ENCODE measurements around the gene TRPV4. TPM values are rescaled to one million over a fixed set of nuclear protein-coding genes. Genes with fewer than 3 reads are reported as not detected.
A peak's percentile ranks its signal among the peaks of the same experiment; 100 is the strongest.
"Not testable (repeated sequence)": the region's sequence is repeated elsewhere in the genome, so short reads cannot be mapped to it uniquely, and the experiment has no call there.

TRPV4 gene
- total RNA-seq, 3 donors from 2014 or later = 0.43 to 0.92 (median 0.48) TPM

DNA sequence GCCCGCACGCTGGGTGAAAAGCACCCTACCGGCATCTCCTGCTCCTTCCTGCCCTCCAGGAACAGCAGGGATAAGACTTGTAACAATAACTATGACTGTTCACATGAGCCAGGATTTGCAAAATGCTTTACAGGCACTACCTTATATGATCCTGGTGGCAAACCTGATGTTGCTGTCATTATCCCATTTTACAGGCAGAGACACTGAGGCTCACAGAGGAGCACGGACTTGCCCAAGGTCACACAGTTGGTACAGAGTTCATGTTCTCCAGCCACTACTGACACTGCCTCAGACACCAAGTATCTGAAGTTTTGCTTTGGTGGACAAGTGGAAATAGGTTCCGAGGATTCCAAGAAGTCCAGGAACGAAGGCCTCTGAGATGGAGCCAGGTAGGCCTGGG lies 24.5 kb upstream of the TRPV4 start:
- intact Hi-C loops (cut with DNase I, micrococcal nuclease) = no loop called here
- TF ChIP-seq, protein P1, sequence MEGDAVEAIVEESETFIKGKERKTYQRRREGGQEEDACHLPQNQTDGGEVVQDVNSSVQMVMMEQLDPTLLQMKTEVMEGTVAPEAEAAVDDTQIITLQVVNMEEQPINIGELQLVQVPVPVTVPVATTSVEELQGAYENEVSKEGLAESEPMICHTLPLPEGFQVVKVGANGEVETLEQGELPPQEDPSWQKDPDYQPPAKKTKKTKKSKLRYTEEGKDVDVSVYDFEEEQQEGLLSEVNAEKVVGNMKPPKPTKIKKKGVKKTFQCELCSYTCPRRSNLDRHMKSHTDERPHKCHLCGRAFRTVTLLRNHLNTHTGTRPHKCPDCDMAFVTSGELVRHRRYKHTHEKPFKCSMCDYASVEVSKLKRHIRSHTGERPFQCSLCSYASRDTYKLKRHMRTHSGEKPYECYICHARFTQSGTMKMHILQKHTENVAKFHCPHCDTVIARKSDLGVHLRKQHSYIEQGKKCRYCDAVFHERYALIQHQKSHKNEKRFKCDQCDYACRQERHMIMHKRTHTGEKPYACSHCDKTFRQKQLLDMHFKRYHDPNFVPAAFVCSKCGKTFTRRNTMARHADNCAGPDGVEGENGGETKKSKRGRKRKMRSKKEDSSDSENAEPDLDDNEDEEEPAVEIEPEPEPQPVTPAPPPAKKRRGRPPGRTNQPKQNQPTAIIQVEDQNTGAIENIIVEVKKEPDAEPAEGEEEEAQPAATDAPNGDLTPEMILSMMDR (IDR thresholded peaks at IDR 0.05) = no peak
- Histone ChIP-seq H3K4me3 (no peak overlapping the region), H3K4me1 (ENCODE audit: low read depth) (peaks cover 6% of the 10 kb centered on the region), H3K36me3 (ENCODE audit: low read depth) (no peaks in the 10 kb centered on the region), H3K9me3 (no peaks in the 10 kb centered on the region)
- no peak for DNase-seq
- ATAC-seq = no peak

- no peak overlapping the region for H3K4me3 ChIP-seq
- TF ChIP-seq, protein P1 (IDR thresholded peaks at IDR 0.05) = no peak
- H3K9me3 ChIP-seq = no peaks in the 10 kb centered on the region
- intact Hi-C loops (cut with DNase I, micrococcal nuclease) = no loop called here
- H3K36me3 ChIP-seq (ENCODE audit: low read depth) = no peaks in the 10 kb centered on the region
- H3K4me1 ChIP-seq (ENCODE audit: low read depth) = no peaks in the 10 kb centered on the region
- DNase-seq = no peak
- no peak for ATAC-seq
These were observed 22.2 kb upstream of the TRPV4 start for GRCh38 chr12:109855377-109855776.

DNA sequence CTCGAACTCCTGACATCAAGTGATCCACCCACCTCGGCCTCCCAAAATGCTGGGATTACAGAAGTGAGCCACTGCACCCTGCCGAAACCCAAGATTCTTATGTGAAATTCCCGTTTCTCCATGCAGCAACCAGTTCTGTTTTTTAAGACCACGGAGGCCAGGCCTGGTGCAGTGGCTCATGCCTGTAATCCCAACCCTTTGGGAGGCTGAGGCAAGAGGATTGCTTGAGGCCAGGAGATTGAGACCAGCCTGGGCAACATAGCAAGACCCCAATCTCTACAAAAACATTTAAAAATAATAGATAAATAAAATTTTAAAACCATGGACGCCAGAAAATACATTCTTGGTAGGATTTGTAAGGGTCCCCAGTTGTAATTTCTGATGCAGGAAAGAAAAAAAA lies 17.3 kb upstream of the TRPV4 start:
- H3K9me3 ChIP-seq; ATAC-seq; intact Hi-C loops (cut with DNase I, micrococcal nuclease); H3K36me3 ChIP-seq (ENCODE audit: low read depth); DNase-seq; H3K4me1 ChIP-seq (ENCODE audit: low read depth); H3K4me3 ChIP-seq: not testable (repeated sequence)

DNA sequence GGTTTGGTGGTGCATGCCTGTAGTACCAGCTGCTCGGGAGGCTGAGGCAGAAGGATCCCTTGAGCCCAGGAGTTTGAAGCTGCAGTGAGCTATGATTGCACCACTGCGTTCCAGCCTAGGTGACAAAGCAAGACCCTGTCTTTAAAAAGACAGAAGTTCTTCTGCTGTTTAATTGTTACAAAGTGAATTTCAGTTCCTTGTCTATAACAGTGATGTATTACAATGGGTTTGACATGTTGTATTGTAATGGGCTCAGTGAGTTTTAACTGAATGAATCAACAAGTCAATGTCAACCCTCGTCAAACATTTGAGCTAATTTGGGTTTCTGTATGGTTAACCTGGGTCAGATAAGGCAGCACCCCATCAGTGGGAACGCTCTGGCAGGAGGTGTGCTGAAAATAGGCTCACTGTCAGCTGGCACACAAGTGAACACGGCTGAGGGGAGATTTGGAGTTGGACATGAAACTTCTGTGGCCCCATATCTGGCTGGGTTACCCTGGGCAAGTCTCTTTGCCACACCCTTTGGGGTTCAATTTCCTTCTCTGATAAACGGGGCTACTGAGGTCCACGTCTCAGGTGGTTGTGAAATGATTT lies 14.0 kb upstream of the TRPV4 start:
- DNase-seq = no peak
- H3K4me3 ChIP-seq = no peak overlapping the region
- TF ChIP-seq, protein P1 (IDR thresholded peaks at IDR 0.05) = no peak
- H3K4me1 ChIP-seq (ENCODE audit: low read depth) = no peaks in the 10 kb centered on the region
- no peaks in the 10 kb centered on the region for H3K36me3 ChIP-seq (ENCODE audit: low read depth)
- intact Hi-C loops (cut with DNase I, micrococcal nuclease) = no loop called here
- no peaks in the 10 kb centered on the region for H3K9me3 ChIP-seq
- ATAC-seq = no peak

GRCh38 chr12:109845824-109846205 lies 12.6 kb upstream of the TRPV4 start:
- DNase-seq = no peak
- no peaks in the 10 kb centered on the region for H3K9me3 ChIP-seq
- H3K4me1 ChIP-seq (ENCODE audit: low read depth) = no peaks in the 10 kb centered on the region
- no peaks in the 10 kb centered on the region for H3K36me3 ChIP-seq (ENCODE audit: low read depth)
- ATAC-seq = peak; percentile 39
- no peak overlapping the region for H3K4me3 ChIP-seq
- intact Hi-C loops (cut with DNase I, micrococcal nuclease) = no loop called here
- TF ChIP-seq, protein P1 (IDR thresholded peaks at IDR 0.05) = no peak

DNA sequence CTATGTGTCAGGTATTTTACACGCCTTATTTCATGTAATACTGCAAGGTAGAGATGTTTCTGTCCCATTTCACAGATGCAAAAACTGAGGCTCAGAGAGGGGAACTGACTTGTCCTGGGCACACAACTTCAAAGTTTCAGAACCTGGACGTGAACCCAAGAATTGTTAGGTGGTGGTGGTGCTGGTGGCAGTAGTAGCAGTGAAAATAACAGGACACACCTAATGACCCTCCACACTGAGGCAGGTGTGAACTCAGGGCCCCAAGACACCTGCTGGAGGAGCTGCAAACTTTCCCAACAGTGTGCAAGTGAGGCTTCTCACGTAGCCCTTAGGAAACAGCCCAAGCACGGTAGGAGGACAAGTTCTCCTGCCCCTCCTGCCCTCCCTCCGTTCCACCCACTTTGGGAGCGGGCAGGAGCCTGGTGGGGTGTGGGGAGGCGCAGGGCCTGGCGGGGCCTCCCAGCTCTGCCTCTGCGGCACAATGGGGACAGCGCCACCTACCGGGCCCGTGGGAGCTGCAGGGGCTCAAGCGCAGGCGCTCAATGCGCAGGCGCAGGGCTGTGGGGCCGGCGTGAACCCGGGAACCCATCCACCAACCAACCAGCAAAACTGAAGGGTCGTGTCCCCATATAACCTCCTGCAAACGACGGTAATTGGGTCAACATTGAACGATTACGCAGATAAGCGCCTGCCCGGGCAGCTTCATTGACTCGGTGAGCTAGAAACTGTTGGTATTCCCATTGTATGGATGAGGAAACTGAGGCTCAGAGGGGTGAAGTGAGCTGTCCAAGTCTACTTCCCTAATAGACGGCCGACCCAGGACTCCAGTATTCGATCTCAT lies 12.0 kb upstream of the TRPV4 start:
- Histone ChIP-seq H3K9me3 (no peaks in the 10 kb centered on the region), H3K4me1 (ENCODE audit: low read depth) (no peaks in the 10 kb centered on the region), H3K4me3 (no peak overlapping the region), H3K36me3 (ENCODE audit: low read depth) (no peaks in the 10 kb centered on the region)
- peak; percentile 99 for ATAC-seq
- intact Hi-C loops (cut with DNase I, micrococcal nuclease) = no loop called here
- TF ChIP-seq, protein P1 (IDR thresholded peaks at IDR 0.05) = peak; percentile 99
- peak; percentile 89 to 95 (median 94) for DNase-seq

Measured in mucosa of descending colon (tissue), 3 donors.